GM18502 (cell line): Measurements from ENCODE around the gene MAP2K6.

Experiments used
- ATAC-seq: cut with Tn5 transposase; IDR thresholded peaks from one replicate; pipeline ENCODE4 v1.9.1; 2021; ENCODE audit warnings: mild to moderate bottlenecking; ENCODE audit not compliant: unreplicated experiment, poor library complexity

Gene MAP2K6

GRCh38 chr17:69414408-69415274 lies at the start of gene MAP2K6:
TSS of gene MAP2K6 (plus strand) at chr17:69414697. CDS start at chr17:69414985, 288 bp downstream.
- peak; percentile 98 for ATAC-seq

GRCh38 chr17:69367298-69367697 lies 47.2 kb upstream of the MAP2K6 start:
- ATAC-seq: no peak

- ATAC-seq: no peak
These were observed 41.4 kb upstream of the MAP2K6 start for GRCh38 chr17:69373069-69373468.

GRCh38 chr17:69375229-69375628 lies 39.3 kb upstream of the MAP2K6 start:
- no peak for ATAC-seq

- no peak for ATAC-seq
These were observed 25.6 kb upstream of the MAP2K6 start for GRCh38 chr17:69388822-69389442.

- ATAC-seq: no peak
These were observed 23.5 kb upstream of the MAP2K6 start for GRCh38 chr17:69390795-69391501.

GRCh38 chr17:69401251-69401650 lies 13.2 kb upstream of the MAP2K6 start:
- no peak for ATAC-seq

- ATAC-seq: no peak
These were observed 12.4 kb upstream of the MAP2K6 start for GRCh38 chr17:69402052-69402451.

GRCh38 chr17:69404399-69404798 lies 10.1 kb upstream of the MAP2K6 start:
- ATAC-seq: no peak

GRCh38 chr17:69405096-69405495 lies 9.4 kb upstream of the MAP2K6 start:
- no peak for ATAC-seq

- ATAC-seq: no peak
These were observed 7.6 kb upstream of the MAP2K6 start for GRCh38 chr17:69406941-69407340.

- no peak for ATAC-seq
These were observed 6.7 kb upstream of the MAP2K6 start for GRCh38 chr17:69407759-69408158.

- ATAC-seq: no peak
These were observed 3.8 kb upstream of the MAP2K6 start for GRCh38 chr17:69410671-69411070.

GRCh38 chr17:69411766-69412165 lies 2.7 kb upstream of the MAP2K6 start:
- ATAC-seq: no peak

GRCh38 chr17:69412251-69412671 lies 2.2 kb upstream of the MAP2K6 start:
- ATAC-seq: no peak

GRCh38 chr17:69415431-69415830 lies 934 bp downstream of the MAP2K6 start:
- ATAC-seq: no peak

GRCh38 chr17:69417545-69418483 lies 3.3 kb downstream of the MAP2K6 start:
- no peak for ATAC-seq

- no peak for ATAC-seq
These were observed 4.0 kb downstream of the MAP2K6 start for GRCh38 chr17:69418535-69418934.

- no peak for ATAC-seq
These were observed 9.0 kb downstream of the MAP2K6 start for GRCh38 chr17:69423450-69423849.
